ENCODE data around the gene ZFAND3. TPM values are rescaled to one million over a fixed set of nuclear protein-coding genes. Genes with fewer than 3 reads are reported as not detected.

ZFAND3 gene
- total and polyA plus RNA-seq, 2 of the 4 experiments (the other 2 are of a cell fraction) = 10.9 to 26.7 TPM

GRCh38 chr6:38175786-38176185 is 356.3 kb downstream of the ZFAND3 start:
- DNase-seq = no peak
- H3K9me1 ChIP-seq (ENCODE audit: insufficient read depth, low read length) = peaks cover 3% of the 10 kb centered on the region; the same call in 1 of the 2 replicates
- H3K9ac ChIP-seq (ENCODE audit: low read depth, low read length) = no peak overlapping the region
- H2AK5ac ChIP-seq (ENCODE audit: low read depth, low read length) = no peak overlapping the region
- H2AK9ac ChIP-seq (replicated peaks; ENCODE audit: low read depth, low read length, poor library complexity) = no peak overlapping the region
- 92% methylated on average over 7 of the region's 11 CpGs; no CpG with 5 or more reads in 1 of the 2 experiments for whole genome bisulfite sequencing, 2 experiments (ENCODE audit: extremely low coverage in 2 of 2, insufficient read length in 1 of 2)
- no peak overlapping the region for H3K27ac ChIP-seq (ENCODE audit: insufficient read depth, low read length)
- no peak overlapping the region for H3K23ac ChIP-seq (ENCODE audit: low read depth, low read length)
- TF ChIP-seq FOS (IDR thresholded peaks at IDR 0.05; ENCODE audit: low read depth, low read length) = no peak
- no peak for TF ChIP-seq USF2 (IDR thresholded peaks at IDR 0.05; ENCODE audit: low read depth, low read length)
- no peak for TF ChIP-seq CEBPB (IDR thresholded peaks at IDR 0.05; ENCODE audit: low read depth, low read length)
- TF ChIP-seq, protein P1, sequence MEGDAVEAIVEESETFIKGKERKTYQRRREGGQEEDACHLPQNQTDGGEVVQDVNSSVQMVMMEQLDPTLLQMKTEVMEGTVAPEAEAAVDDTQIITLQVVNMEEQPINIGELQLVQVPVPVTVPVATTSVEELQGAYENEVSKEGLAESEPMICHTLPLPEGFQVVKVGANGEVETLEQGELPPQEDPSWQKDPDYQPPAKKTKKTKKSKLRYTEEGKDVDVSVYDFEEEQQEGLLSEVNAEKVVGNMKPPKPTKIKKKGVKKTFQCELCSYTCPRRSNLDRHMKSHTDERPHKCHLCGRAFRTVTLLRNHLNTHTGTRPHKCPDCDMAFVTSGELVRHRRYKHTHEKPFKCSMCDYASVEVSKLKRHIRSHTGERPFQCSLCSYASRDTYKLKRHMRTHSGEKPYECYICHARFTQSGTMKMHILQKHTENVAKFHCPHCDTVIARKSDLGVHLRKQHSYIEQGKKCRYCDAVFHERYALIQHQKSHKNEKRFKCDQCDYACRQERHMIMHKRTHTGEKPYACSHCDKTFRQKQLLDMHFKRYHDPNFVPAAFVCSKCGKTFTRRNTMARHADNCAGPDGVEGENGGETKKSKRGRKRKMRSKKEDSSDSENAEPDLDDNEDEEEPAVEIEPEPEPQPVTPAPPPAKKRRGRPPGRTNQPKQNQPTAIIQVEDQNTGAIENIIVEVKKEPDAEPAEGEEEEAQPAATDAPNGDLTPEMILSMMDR (conservative IDR thresholded peaks at IDR 0.05; ENCODE audit: low read depth, low read length) = no peak
- no peak for TF ChIP-seq RAD21 (IDR thresholded peaks at IDR 0.05; ENCODE audit: low read length)
- no peak for TF ChIP-seq CHD1 (IDR thresholded peaks at IDR 0.05; ENCODE audit: low read depth, low read length)
- TF ChIP-seq MAFK (IDR thresholded peaks at IDR 0.05; ENCODE audit: low read depth, low read length) = no peak
- no peak for TF ChIP-seq MAZ (IDR thresholded peaks at IDR 0.05; ENCODE audit: borderline replicate concordance, low read depth, low read length)
- TF ChIP-seq POLR2A (IDR thresholded peaks at IDR 0.05; ENCODE audit: low read depth, low read length) = no peak
- TF ChIP-seq MXI1 (IDR thresholded peaks at IDR 0.05; ENCODE audit: borderline replicate concordance, low read depth, low read length) = no peak
- TF ChIP-seq BHLHE40 (IDR thresholded peaks at IDR 0.05; ENCODE audit: low read depth, low read length) = no peak
- TF ChIP-seq NFE2L2 (IDR thresholded peaks at IDR 0.05; ENCODE audit: low read depth, low read length) = no peak
- TF ChIP-seq, protein P2, sequence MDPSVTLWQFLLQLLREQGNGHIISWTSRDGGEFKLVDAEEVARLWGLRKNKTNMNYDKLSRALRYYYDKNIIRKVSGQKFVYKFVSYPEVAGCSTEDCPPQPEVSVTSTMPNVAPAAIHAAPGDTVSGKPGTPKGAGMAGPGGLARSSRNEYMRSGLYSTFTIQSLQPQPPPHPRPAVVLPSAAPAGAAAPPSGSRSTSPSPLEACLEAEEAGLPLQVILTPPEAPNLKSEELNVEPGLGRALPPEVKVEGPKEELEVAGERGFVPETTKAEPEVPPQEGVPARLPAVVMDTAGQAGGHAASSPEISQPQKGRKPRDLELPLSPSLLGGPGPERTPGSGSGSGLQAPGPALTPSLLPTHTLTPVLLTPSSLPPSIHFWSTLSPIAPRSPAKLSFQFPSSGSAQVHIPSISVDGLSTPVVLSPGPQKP (IDR thresholded peaks at IDR 0.05; ENCODE audit: borderline replicate concordance, low read depth, low read length) = no peak
- no peak overlapping the region for H4K8ac ChIP-seq (ENCODE audit: low read depth in 2 of 2, low read length in 2 of 2)
- H2BK15ac ChIP-seq (ENCODE audit: low read depth, low read length) = no peak overlapping the region
- no peak overlapping the region for H2BK120ac ChIP-seq (ENCODE audit: low read depth, low read length)
- no peak overlapping the region for H4K5ac ChIP-seq (ENCODE audit: low read depth, low read length)
- ChIA-PET CTCF (no interaction called here), POLR2A (ENCODE audit: unreplicated experiment) (no interaction called here)
- no peak overlapping the region for H3K56ac ChIP-seq (ENCODE audit: extremely low read depth, insufficient read depth, low read length)
- no peaks in the 10 kb centered on the region for H3K27me3 ChIP-seq (ENCODE audit: control insufficient read depth, insufficient read depth, low read length)
- H3K4me2 ChIP-seq (ENCODE audit: low read depth, low read length) = no peak overlapping the region
- no peak overlapping the region for H2BK20ac ChIP-seq (ENCODE audit: low read depth, low read length)
- no peaks in the 10 kb centered on the region; the same call in 1 of the 2 replicates for H4K20me1 ChIP-seq (ENCODE audit: insufficient read depth, low read length)
- H2AFZ ChIP-seq (replicated peaks; ENCODE audit: low read length, poor library complexity) = peak overlapping the region; percentile 11
- no peak overlapping the region for H3K14ac ChIP-seq (replicated peaks; ENCODE audit: low read depth, low read length)
- H3K4me1 ChIP-seq (ENCODE audit: control insufficient read depth, insufficient read depth, low read length) = no peaks in the 10 kb centered on the region
- no peak overlapping the region for H3K4ac ChIP-seq (ENCODE audit: low read depth, low read length)
- H3K18ac ChIP-seq (ENCODE audit: low read depth, low read length) = no peak overlapping the region
- no peak overlapping the region for H3K4me3 ChIP-seq (ENCODE audit: insufficient read depth, low read depth, low read length)
- H3K79me1 ChIP-seq (ENCODE audit: low read depth in 1 of 2, low read length in 2 of 2) = no peaks in the 10 kb centered on the region; a peak in 1 of 4 replicates
- intact Hi-C loops (cut with micrococcal nuclease) = no loop called here
- no peak for ATAC-seq (ENCODE audit: low read depth)
- in situ Hi-C loops (cut with MboI; ENCODE audit: low sequenced_read_pairs) = no loop called here
- dilution Hi-C loops (cut with HindIII; ENCODE audit: low sequenced_read_pairs, unreplicated experiment) = no loop called here
- no peak overlapping the region for H4K91ac ChIP-seq (ENCODE audit: insufficient read depth, low read depth, low read length)
- BruUV-seq (replicated peaks) = no TSS peak
- peaks cover 2% of the 10 kb centered on the region; the same call in 1 of the 2 replicates for H3K36me3 ChIP-seq (ENCODE audit: control insufficient read depth, insufficient read depth, low read length)
- no peaks in the 10 kb centered on the region for H3K9me3 ChIP-seq (ENCODE audit: control insufficient read depth, insufficient read depth, low read length)
- H2BK5ac ChIP-seq (ENCODE audit: low read depth, low read length, poor library complexity, severe bottlenecking) = no peak overlapping the region

Measured in IMR-90 (cell line).